Hypothalamus (tissue), 51 donors: ENCODE results near the gene SPECC1.
"Not testable (repeated sequence)": the region's sequence is repeated elsewhere in the genome, so short reads cannot be mapped to it uniquely, and the experiment has no call there.

ENCODE experiments used
- DNase-seq, 51 donors: peaks; one replicate each; lab custom pipeline; 2025; lab: John Stamatoyannopoulos, UW

SPECC1 gene

DNA sequence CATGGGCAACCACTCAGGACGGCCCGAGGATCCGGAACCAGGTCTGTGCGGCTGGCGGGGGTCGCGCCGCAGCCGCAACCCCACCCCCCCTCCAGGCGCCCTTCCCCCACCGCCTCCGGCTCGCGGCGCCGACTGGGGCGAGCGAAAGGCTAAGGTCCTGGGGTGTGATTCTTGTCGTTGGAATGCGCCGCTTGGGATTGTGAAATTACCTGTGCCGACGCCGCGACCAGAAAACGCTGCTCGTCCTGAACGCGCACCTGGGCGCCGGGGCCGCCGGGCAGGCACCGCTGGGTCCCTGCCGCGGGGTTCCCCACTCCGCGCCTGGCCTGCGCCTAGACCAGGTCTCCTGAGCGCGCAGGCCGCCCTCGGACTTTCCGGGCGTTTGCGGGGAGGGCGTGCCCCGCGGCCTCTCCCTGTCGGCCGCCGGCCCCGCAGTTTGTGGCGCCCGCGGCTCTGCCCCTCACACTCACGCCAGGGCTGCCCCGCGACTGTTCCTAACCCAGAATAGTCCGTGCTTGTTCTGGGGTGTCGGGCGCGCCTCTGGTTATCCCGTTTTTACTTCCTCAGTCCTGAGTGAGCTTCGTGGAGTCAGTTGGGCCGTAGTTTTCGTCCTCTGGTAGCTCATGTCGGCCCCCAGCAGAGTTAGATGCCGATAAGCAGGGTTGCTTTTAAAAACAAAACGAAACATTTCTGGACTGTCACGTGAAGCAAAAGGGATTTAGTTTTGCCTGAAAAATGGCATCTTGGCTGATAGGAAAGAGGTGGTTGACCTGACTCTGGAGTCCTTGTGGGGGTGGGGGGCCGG is 147.2 kb downstream of the SPECC1 start:
- DNase-seq: peak in 10 of 51 donors; percentile 22 to 63 (median 36)

DNA sequence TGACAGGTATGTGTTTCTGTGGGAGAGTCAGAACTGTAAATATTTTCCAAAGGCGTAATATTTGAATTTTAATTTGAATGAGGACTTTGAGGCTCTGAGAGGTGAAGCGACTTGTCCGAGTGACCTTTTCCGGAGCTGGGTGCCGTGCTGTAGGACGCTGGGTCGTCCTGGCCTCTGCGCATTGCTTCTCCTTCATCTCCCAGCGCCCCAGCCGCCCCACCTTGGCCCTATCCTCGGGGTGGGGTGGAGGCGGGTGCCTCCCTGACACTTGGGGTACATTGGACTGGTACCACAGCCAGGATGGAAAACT is 147.8 kb downstream of the SPECC1 start:
- DNase-seq: peak in 4 of 51 donors; percentile 3 to 42 (median 34)

- DNase-seq: no peak
These were observed 149.4 kb downstream of the SPECC1 start for GRCh38 chr17:20158580-20158979.

- no peak for DNase-seq
These were observed 150.4 kb downstream of the SPECC1 start for GRCh38 chr17:20159406-20160069.

DNA sequence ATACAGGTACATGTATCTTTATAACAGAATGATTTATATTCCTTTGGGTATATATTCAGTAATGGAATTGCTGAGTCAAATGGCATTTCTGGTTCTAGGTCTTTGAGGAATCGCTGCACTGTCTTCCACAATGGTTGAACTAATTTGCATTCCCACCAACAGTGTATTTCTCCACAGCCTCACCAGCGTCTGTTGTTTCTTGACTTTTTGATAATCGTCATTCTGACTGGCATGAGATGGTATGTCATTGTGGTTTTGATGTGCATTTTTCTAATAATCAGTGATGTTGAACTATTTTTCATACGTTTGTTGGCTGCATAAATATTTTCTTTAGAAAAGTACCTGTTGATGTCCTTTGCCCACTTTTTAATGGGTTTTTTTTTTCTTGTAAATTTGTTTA is 156.4 kb downstream of the SPECC1 start:
- DNase-seq: not testable (repeated sequence)

DNA sequence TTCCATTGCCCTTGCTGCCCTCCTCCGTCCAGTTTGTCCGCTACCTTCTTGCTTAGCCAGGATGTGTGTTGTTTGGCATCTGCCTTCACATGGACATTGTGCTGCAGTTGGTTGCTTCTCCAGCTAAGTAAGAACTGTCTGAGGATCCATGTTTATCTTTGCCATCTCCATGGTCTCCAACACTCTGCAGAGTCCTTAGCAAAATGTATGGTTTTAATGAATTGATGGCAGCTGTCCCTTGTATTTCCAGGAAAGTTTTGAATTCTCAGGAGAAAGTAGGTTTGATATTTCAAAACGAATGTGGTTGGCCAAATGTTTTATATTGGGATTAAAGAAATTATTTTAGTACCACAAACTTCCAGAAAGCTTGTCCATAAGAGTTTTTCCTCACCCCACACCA is 160.9 kb downstream of the SPECC1 start:
- no peak for DNase-seq

- no peak for DNase-seq
These were observed 162.7 kb downstream of the SPECC1 start for GRCh38 chr17:20171741-20172365.

DNA sequence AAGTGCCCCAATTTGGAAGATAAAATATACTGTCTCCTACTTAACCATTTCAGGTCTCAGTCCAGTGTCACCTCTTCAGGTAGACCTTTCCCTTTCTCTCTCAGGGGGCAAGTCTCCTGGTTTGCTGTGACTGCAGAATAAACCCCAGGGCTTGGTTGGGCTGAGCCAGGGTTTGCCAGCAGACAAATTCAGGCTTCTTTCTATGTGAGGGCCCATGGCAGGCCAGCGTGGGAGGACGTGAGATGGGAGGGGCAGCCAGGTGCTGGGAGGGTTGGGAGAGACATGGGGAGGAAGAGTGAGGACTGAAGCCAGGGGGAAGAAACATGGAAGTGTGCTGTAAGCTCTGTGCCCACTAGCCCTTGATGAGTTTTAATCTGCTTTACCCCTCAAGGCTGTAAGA is 163.2 kb downstream of the SPECC1 start:
- DNase-seq: no peak

DNA sequence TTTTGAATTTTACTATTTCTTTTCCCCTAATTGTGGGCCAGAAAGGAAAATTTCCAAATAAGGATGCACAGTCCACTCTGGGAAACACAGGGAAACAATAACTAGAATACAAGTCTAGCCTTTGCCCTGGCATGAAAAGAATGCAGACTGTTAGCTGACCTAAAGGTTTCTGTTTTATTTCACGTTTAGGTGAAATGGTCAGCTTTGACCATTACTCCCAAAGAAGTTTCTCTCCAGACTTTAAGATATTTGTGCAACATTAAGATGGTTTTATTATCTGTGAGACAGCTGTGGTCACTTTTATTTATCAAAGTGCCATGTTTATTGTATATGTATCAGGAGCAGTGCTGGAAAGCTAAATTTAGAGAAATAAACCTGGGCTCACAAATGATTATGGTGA is 163.9 kb downstream of the SPECC1 start:
- DNase-seq: no peak

- DNase-seq: no peak
These were observed 165.6 kb downstream of the SPECC1 start for GRCh38 chr17:20174588-20175265.

DNA sequence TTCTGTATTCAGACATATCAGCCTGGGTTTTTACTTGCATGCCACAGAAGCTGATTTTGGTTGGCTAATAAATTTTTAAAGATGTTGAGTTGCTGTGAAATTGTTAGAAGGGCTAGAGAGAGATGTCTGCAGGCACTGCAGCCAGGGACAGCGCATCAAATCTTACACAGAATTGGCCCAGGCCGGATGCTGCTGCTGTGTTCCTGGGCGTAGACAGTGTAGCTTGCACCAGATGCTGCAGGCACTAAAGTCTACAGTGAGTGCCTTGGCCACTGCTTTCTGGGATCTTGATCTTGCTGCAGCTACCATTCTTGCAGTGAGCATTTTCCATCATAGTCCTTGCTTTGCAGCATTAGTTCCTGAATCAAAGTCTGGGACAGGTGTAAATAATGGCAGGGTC is 169.9 kb downstream of the SPECC1 start:
- DNase-seq: peak in 9 of 51 donors; percentile 15 to 42 (median 39)

- no peak for DNase-seq
These were observed 171.5 kb downstream of the SPECC1 start for GRCh38 chr17:20180661-20181060.

DNA sequence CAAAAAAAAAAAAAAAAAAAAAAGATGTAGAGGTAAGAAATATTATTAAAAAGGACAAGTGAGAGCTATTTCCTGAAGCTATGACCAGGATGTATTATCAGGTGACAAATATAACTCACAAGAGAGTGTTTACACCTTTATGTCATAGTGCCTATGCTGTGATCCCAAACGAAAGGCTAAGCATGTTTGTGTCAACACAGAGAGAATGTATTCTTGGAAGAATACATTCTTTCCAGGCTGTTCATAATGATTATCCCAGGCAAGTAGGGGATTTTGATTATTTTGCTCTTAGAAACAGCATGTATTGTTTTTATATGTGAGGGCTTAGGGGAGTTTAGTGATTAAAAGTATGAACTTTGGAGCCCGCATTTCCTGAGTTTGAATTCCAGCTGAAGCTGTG is 175.0 kb downstream of the SPECC1 start:
- no peak for DNase-seq

GRCh38 chr17:20184977-20185619 is 175.9 kb downstream of the SPECC1 start:
- DNase-seq: peak in 1 of 51 donors; percentile 20

DNA sequence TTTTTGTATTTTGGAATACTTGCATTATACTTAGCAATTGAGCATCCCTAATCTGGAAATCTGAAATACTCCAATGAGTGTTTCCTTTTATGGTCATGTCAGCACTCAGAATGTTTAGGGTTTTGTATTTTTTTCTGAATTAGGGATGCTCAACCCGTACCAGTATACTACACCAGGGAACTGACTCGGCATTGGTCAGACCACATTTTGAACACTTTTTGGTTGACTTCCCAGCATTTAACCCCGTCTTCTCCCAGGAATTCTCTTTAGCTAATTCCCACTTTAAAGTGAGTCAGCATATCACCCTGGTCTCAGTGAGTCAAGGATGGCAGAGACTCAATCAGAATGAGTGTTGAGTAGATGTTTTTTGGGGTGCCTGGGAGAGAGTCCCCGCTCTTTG is 177.9 kb downstream of the SPECC1 start:
- peak in 1 of 51 donors; percentile 37 for DNase-seq

GRCh38 chr17:20189302-20189701 is 180.1 kb downstream of the SPECC1 start:
- peak in 47 of 51 donors; percentile 27 to 94 (median 75) for DNase-seq

DNA sequence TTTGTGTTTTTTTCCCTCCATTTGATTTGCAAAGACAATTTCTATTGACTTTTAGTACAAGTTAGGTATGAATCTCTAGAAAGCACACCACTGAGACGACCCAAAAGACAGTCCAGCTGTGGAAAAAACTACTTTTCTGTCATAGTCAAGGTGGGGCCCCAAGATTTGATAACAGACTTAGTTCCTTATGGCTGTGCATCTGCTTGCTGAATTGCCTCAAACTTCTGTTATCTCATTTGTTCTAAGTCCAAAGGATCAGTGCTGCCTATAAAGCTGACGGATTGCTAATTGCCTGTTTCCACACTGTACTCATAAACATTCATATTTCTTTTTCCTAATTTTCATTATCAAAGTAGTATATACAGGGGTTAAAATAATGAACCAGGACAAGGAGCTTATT is 180.8 kb downstream of the SPECC1 start:
- no peak for DNase-seq

GRCh38 chr17:20190605-20191004 is 181.4 kb downstream of the SPECC1 start:
- DNase-seq: no peak

GRCh38 chr17:20191056-20191455 is 181.9 kb downstream of the SPECC1 start:
- DNase-seq: peak in 1 of 51 donors; percentile 28

- DNase-seq: not testable (repeated sequence)
These were observed 187.1 kb downstream of the SPECC1 start for GRCh38 chr17:20196286-20196685.
